ENCODE measurements around the gene MOB4. TPM values are rescaled to one million over a fixed set of nuclear protein-coding genes. Genes with fewer than 3 reads are reported as not detected.
"Not testable (repeated sequence)": the region's sequence is repeated elsewhere in the genome, so short reads cannot be mapped to it uniquely, and the experiment has no call there.

MOB4 gene
- total RNA-seq, 1 experiment from 2014 or later, result 20.5 TPM

DNA sequence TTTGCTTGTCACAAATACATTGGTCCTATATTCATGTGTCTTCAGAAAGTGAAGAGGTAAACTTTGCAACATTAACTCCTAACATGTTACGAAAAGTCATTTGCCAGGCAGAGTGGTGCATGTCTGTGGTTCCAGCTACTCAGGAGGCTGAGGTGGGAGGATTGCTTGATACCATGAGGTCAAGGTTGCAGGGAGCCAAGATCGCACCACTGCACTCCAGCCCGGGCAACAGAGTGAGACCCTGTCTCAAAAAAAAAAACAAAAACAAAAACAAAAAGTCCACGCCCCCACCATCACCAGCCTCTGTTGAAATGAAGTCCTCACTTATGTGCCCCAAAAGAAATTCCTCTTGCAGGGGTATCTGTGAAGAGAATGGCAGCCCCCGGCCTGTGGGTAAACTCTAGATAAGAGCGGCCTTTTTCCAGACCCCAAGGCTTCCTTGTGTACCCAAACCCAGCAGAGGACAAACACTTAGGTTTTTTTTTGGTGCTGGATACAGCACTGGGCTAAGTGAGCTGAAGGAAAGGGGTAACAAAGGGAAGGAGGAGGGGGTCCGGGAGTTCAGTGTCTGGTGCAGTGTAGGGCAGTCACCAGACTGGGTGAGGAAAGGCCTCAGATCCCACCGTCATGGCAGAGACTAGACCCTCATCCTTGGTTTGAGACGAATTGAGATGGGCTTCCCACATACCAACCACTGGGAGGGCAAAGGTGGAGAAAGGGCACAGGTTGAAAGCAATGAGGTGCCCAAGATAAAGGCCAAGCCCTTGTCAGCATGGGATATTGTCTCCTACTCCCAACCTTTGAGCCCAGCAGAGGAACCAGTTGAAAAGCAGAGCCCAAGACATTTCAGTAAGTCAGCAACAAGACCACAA, 35.5 kb upstream of the MOB4 start:
- intact Hi-C loops (cut with micrococcal nuclease), result no loop called here
- Mint-ChIP-seq H3K9me3 (ENCODE audit: unreplicated experiment) (no peaks in the 10 kb centered on the region), H3K4me1 (ENCODE audit: insufficient read depth, unreplicated experiment) (no peaks in the 10 kb centered on the region), H3K27ac (ENCODE audit: low read depth, unreplicated experiment) (no peak overlapping the region), H3K27me3 (ENCODE audit: insufficient read depth, unreplicated experiment) (no peaks in the 10 kb centered on the region), H3K36me3 (ENCODE audit: insufficient read depth, unreplicated experiment) (peaks cover 57% of the 10 kb centered on the region), H3K4me3 (ENCODE audit: unreplicated experiment) (no peak overlapping the region)
- no TSS peak for BruUV-seq (replicated peaks)
- DNase-seq (ENCODE audit: unreplicated experiment), result no peak
- POLR2A ChIA-PET, result interaction anchor here (0.7 kb wide), 1 partner anchor 11 kb away, joined by 3 read pairs; no protein-coding TSS in a partner anchor
- TF ChIP-seq, protein P1, sequence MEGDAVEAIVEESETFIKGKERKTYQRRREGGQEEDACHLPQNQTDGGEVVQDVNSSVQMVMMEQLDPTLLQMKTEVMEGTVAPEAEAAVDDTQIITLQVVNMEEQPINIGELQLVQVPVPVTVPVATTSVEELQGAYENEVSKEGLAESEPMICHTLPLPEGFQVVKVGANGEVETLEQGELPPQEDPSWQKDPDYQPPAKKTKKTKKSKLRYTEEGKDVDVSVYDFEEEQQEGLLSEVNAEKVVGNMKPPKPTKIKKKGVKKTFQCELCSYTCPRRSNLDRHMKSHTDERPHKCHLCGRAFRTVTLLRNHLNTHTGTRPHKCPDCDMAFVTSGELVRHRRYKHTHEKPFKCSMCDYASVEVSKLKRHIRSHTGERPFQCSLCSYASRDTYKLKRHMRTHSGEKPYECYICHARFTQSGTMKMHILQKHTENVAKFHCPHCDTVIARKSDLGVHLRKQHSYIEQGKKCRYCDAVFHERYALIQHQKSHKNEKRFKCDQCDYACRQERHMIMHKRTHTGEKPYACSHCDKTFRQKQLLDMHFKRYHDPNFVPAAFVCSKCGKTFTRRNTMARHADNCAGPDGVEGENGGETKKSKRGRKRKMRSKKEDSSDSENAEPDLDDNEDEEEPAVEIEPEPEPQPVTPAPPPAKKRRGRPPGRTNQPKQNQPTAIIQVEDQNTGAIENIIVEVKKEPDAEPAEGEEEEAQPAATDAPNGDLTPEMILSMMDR (IDR thresholded peaks at IDR 0.05; ENCODE audit: unreplicated experiment), result no peak
- CTCF ChIA-PET, result interaction anchor here (0.6 to 0.7 kb wide), 2 partner anchors 12 to 367 kb away, joined by 3 read pairs; no protein-coding TSS in a partner anchor

DNA sequence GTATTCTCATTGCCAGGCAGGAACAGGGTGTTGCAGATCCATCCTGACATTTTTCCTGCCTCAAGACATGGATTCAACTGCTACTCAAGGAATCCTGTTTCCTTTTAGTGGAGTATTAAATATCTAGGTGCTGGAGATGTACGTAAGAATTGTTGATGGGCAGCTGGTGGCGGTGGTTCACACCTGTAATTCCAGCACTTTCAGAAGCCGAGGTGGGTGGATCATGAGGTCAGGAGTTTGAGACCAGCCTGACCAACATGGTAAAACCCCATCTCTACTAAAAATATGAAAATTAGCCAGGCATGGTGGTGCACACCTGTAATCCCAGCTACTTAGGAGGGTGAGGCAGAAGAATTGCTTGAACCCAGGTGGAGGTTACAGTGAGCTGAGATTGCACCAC, 31.6 kb upstream of the MOB4 start:
- BruUV-seq (replicated peaks); H3K27me3 Mint-ChIP-seq (ENCODE audit: insufficient read depth, unreplicated experiment); H3K4me1 Mint-ChIP-seq (ENCODE audit: insufficient read depth, unreplicated experiment); POLR2A ChIA-PET; H3K27ac Mint-ChIP-seq (ENCODE audit: low read depth, unreplicated experiment); H3K4me3 Mint-ChIP-seq (ENCODE audit: unreplicated experiment); H3K9me3 Mint-ChIP-seq (ENCODE audit: unreplicated experiment); DNase-seq (ENCODE audit: unreplicated experiment); intact Hi-C loops (cut with micrococcal nuclease): not testable (repeated sequence)
- CTCF ChIA-PET, result interaction anchor here (0.6 kb wide), 1 partner anchor 91 kb away, joined by 5 read pairs; no protein-coding TSS in a partner anchor
- peaks cover 62% of the 10 kb centered on the region for H3K36me3 Mint-ChIP-seq (ENCODE audit: insufficient read depth, unreplicated experiment)

GRCh38 chr2:197486175-197486574, 29.7 kb upstream of the MOB4 start:
- POLR2A ChIA-PET, result no interaction called here

GRCh38 chr2:197487385-197487784, 28.5 kb upstream of the MOB4 start:
- POLR2A ChIA-PET, result interaction anchor here (1.7 to 5.1 kb wide), 2 partner anchors 12 to 28 kb away, joined by 6 to 39 read pairs; partner anchors contain the start of genes HSPD1, HSPE1 and MOB4
- Mint-ChIP-seq H3K27me3 (ENCODE audit: insufficient read depth, unreplicated experiment) (no peaks in the 10 kb centered on the region), H3K36me3 (ENCODE audit: insufficient read depth, unreplicated experiment) (peaks cover 89% of the 10 kb centered on the region)

More at GRCh38 chr2:197486175-197486574, 29.7 kb upstream of the MOB4 start:
- Mint-ChIP-seq H3K4me1 (ENCODE audit: insufficient read depth, unreplicated experiment) (no peaks in the 10 kb centered on the region), H3K4me3 (ENCODE audit: unreplicated experiment) (no peak overlapping the region), H3K36me3 (ENCODE audit: insufficient read depth, unreplicated experiment) (peaks cover 77% of the 10 kb centered on the region), H3K27me3 (ENCODE audit: insufficient read depth, unreplicated experiment) (no peaks in the 10 kb centered on the region), H3K9me3 (ENCODE audit: unreplicated experiment) (no peaks in the 10 kb centered on the region), H3K27ac (ENCODE audit: low read depth, unreplicated experiment) (no peak overlapping the region)
- CTCF ChIA-PET, result no interaction called here
- DNase-seq (ENCODE audit: unreplicated experiment), result no peak
- intact Hi-C loops (cut with micrococcal nuclease), result no loop called here
- TF ChIP-seq, protein P1 (IDR thresholded peaks at IDR 0.05; ENCODE audit: unreplicated experiment), result no peak
- BruUV-seq (replicated peaks), result no TSS peak

More at GRCh38 chr2:197487385-197487784, 28.5 kb upstream of the MOB4 start:
- Mint-ChIP-seq H3K27ac (ENCODE audit: low read depth, unreplicated experiment) (no peak overlapping the region), H3K4me1 (ENCODE audit: insufficient read depth, unreplicated experiment) (no peaks in the 10 kb centered on the region), H3K9me3 (ENCODE audit: unreplicated experiment) (no peaks in the 10 kb centered on the region), H3K4me3 (ENCODE audit: unreplicated experiment) (no peak overlapping the region)
- intact Hi-C loops (cut with micrococcal nuclease), result no loop called here
- no peak for DNase-seq (ENCODE audit: unreplicated experiment)
- TF ChIP-seq, protein P1 (IDR thresholded peaks at IDR 0.05; ENCODE audit: unreplicated experiment), result no peak
- CTCF ChIA-PET, result interaction anchor here (0.8 kb wide), 1 partner anchor 19 kb away, joined by 4 read pairs; no protein-coding TSS in a partner anchor
- BruUV-seq (replicated peaks), result no TSS peak

Measured in MCF 10A (cell line).